ENCODE data around the gene PKLR.

Gene PKLR

GRCh38 chr1:155282488-155283091, 18.6 kb downstream of the PKLR start:
- no peak for DNase-seq

- no peak for DNase-seq
These were observed 22.0 kb downstream of the PKLR start for GRCh38 chr1:155279268-155279667.

GRCh38 chr1:155278689-155279160, 22.5 kb downstream of the PKLR start:
- DNase-seq, result no peak

DNA sequence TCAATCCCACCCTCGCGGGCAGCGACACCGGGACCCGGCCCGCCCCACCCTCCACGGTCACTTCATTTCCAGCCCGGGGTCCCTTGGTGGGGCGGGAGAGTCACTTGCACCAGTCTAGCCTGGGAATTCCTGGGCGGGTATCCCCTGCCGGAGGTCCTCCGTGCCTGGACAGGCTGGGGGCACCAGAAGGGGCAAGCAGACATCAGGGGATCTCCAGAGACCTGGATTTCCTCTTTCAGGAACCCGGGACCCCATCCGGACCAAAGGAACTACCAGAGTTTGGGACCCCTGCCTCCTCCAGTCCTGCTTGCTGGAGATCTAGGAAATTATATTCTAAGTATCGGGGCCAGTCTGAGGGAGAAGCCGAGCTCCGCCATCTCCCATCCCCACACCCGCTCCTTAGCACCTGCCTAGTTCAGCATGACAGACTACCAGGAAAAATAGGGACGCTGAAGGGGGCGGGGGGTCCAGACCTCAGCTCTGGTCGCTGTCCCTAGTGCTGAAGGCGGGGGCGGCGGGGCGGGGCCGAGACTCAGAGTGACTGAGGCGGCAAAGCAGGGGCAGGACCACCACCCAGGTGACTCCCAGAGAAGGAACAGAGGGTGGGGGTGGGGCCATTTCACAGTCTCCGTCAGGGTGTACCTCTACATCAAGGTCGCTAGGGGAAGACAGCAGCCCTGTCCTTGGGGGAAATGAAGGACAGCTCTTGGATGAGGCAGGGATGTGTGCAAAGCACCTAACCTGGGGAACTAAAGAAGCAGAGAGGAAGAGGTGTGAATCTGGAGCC, 23.1 kb downstream of the PKLR start:
- DNase-seq, result peak; percentile 83

DNA sequence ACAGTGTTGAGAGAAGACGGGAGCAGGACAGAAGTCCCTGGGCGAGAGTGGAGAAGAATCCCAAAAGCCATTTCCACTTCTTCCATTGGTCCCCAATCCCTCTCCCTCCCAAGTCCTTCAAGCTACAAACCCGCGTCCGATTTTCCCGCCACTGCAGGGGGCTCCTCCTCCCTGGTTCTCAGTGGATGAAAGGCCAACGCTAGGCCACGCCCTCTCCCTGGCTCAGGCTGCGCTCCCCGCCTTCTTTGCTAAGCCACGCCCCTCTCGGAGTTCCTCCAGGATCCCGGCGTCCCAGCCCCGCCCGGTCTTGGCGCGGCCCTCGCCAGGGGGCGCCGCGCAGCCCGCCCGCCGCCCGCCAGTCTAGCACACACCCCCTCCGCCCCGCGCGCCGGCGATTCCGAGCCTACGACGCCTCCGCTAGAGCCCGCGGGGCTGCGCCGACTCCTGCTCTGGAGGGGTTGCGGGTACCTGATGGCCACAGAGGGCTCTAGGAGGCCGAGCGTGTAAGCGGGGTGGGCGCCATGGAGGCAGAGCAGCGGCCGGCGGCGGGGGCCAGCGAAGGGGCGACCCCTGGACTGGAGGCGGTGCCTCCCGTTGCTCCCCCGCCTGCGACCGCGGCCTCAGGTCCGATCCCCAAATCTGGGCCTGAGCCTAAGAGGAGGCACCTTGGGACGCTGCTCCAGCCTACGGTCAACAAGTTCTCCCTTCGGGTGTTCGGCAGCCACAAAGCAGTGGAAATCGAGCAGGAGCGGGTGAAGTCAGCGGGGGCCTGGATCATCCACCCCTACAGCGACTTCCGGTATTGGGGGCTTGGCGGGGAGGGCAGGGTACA, 24.0 kb downstream of the PKLR start, which contains the start of gene HCN3:
Gene HCN3, plus strand, starts transcription at position 394 of the 832 bp plus-strand sequence. Its CDS starts 128 bp downstream, at position 522.
- DNase-seq, result peak; percentile 95

- peak; percentile 97 for DNase-seq
These were observed 27.6 kb downstream of the PKLR start, which contains the start of gene CLK2 for GRCh38 chr1:155273343-155274245. CLK2 (minus strand) TSS chr1:155273504; CDS start chr1:155270977, 2,527 bp downstream.

DNA sequence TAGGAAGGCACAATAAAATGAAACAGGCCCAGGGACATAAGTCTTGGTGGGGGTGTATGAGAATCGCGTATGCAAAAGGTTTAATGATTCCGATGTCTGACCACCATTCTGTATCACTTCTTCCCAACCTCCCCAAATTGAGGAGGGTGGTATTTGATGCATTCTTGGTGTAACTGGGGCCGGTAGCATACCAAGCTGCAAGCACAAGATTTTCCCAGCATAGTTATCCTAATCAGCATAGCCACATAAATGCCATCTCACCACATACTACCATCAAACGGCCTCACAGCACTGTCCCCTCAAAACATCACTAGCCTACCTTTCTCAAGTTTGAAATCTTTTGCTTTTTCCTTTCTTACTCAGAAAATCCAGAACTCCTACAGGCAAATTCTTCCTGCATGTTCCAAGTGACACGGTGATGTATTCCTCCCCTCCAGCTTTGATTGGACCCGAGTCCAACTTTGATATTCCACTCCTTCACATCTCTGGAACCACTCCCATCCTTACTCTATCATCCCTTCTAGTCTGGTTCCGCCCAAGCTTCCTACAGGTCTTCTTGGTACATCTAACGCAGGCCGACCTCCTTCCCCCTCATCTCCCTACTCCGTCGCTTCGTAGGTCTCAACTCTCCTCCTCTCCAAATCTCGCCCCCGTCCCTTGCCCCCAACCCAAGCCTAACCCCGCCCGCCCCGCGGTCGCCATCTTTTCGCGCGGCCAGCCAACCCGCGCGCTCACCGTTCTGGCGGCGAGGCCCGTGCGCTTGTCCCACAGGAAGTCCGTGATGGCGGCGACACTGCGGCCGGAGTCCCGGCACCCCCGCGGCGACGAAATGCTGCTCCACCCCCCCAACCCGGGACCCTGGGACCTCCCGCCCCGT, 28.5 kb downstream of the PKLR start:
- no peak for DNase-seq

- no peak for DNase-seq
These were observed 31.9 kb downstream of the PKLR start for GRCh38 chr1:155269381-155269780.

DNA sequence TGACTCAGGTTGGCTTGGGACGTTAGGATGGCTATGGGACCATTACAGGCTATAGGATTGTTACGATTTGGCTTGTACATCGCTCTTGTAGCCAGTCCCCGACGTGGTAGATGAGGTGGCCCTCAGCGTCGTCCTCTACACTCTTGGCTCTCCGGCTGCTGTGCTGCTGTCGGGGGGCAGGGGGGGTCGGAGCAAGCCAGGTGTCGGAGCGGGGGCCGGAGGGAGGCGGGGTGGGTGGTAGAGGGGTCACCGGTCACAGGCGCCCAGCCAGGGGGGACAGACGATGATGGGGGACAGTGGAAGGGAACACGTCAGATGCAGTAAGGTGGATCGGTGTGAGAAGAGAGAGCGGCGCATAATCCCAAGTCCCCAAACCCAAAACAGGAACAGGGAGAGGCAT, 32.6 kb downstream of the PKLR start:
- no peak for DNase-seq

DNA sequence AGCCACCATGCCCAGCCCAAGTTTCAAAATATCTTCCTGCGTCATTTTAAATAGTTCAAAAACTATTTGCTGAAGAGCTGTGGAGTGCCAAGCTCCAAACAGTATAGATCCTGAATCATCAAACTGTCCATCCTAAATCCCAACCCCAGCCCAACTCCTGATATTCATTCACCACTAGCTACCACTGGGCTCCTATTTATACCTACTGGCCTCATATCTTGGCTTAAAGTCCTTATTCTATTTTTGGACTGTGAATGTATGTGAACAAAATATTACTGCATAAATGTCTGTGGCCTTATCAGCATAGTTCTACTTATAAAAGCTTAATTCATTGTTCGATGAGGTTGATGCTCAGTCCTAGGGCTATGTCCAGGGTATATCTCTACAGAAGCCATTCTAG, 33.9 kb downstream of the PKLR start:
- no peak for DNase-seq

GRCh38 chr1:155266553-155266952, 34.7 kb downstream of the PKLR start:
- no peak for DNase-seq

DNA sequence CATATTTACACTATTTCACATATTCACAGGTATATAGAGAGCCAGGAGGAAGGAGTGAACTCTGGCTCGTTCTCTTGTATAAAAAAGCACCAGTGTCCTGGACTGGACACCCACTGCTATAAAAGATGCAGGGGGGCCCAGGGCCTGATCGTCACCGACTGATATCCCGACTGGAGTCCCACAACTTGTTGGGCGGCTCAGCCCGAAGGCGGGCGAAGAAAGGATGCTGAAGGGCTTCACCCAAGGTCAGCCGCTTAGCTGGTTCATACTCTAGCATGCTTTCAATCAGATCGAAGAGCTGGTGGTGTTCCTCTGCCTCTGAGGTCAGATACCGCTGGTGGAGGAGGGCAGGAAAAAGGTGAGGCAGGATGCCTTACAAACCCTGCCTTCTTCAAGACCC, 38.2 kb downstream of the PKLR start:
- no peak for DNase-seq

DNA sequence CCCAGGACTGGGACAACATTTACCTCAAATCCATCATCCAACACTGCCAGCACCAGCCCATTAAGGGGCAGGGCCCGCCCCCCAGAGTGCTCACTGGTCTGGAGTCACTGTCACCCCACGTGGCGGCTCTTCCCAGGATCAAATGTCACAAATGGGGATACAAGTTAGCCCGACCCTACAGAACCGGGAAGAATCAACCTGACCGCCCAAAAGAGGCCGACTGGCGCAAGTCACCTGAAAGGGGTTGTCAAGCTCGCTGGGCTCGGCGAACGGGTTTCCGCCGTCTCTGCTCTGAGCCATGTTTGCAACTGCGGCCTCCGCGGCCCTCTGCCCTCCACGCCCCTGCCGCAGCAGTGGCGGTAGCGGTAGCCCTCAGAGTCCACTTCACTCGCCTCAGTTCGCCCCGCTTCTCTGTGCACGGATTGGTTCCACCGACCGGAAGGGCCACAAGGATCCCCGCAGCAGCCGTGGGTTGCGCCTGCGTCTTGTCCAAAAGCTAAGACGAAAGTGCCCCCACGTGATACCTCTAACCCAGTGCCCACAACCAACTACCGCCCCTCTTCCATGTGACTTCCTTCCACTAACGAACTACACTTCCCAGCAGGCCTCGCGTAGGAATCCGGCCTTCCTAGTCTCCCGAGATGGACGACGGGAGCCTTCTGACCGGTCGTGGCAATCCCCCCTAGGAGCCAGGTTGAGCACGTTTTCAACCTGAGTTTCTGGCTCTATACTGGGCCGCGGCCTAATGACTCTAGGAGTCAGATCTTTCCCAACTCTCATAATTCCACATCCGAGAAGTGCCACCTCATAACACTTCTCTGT, 39.2 kb downstream of the PKLR start, which contains the start of gene SCAMP3:
Gene SCAMP3, minus strand, starts transcription at position 509 of the 822 bp plus-strand sequence. Its CDS starts 209 bp downstream, at position 300.
- DNase-seq, result peak; percentile 87

DNA sequence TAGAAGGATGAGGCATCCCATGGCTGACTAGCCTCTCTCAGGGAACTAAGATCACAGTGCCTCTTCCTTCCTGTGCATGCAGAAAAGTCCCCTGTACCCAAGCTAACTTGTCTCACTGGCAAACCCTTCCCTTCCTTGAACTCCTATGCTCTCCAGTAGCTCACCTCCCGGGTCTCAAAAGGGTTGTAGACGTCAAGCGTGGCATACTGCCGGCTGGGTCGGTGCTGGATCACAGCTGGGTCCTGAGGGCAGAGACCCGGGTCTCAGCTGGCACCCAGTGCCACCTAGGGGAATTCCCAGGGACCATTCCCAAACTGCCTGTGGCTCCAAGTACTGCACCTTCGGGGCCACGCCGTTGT, 39.8 kb downstream of the PKLR start:
- peak; percentile 20 for DNase-seq

- DNase-seq, result no peak
These were observed 41.0 kb downstream of the PKLR start for GRCh38 chr1:155260276-155260675.

DNA sequence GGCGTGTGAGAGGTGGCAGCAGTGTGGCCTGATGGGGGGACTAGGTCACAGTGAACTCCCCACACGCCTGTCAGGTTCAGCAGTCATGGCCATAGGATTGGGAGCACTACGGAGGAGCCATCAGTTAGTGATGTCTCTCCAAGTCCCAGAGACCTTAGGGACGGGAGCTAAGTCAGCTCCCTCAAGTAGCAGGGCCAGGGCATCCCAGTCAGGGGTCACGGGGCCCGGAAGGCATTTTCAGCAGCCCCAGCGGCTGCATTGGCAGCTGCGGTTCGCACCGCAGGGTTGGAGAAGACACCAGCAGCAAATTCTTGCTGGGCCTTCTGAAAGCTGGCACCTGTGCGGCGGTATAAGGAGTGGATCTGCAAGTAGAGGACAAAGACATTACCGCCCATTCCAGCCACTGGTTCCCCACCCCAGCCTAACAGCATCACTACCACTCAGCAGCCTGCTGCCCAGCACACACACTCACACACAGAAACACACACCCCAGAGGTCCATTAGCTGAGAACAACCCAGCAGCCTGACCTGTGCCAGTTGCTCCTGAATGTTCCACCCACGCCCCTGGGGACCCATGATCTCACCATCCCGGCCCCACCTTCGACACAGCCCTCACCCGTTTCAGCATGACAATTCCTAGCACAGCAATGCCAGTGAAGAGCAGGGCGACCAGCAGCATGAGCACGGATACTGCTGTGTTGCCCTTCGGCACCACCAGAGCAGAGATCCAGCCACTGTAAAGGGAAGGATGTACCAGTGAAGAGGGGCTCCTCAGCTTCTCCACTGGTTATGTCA, 45.0 kb downstream of the PKLR start:
- DNase-seq, result no peak

GRCh38 chr1:155255243-155256007, 45.8 kb downstream of the PKLR start, which contains the start of gene ENTREP3:
ENTREP3 (minus strand) TSS chr1:155255483; CDS start chr1:155254877, 606 bp downstream.
- DNase-seq, result peak; percentile 78

GRCh38 chr1:155254714-155255242, 46.5 kb downstream of the PKLR start:
- DNase-seq, result no peak
